K562 (cell line): Measurements from ENCODE around the gene DLG4. TPM values are rescaled to one million over a fixed set of nuclear protein-coding genes. Genes with fewer than 3 reads are reported as not detected.

Source experiments
- ATAC-seq: fragments of 200-7000 bp; cut with Tn5 transposase; 3 replicates; pipeline ENCODE4 v1.9.1; 2020; ENCODE audit warnings: moderate library complexity
- Bru-seq: library from RNA; stranded (reverse); fragments of 400-500 nt; gene quantifications from one replicate; lab custom pipeline; 2021; lab: Mats Ljungman, UMichigan
- BruChase-seq, 2 experiments: library from RNA; stranded (reverse); fragments of 400-500 nt; gene quantifications; one replicate each; lab custom pipeline; 2021; lab: Mats Ljungman, UMichigan
- BruUV-seq: library from RNA; stranded (reverse); fragments of 400-500 nt; replicated peaks from 2 replicates; lab custom pipeline; 2021; lab: Mats Ljungman, UMichigan
- CTCF ChIA-PET: fragments of 300-600 bp; formaldehyde crosslinking; extraction: SDS; loops from one replicate; lab custom pipeline; 2021; ENCODE audit warnings: low intra/inter-chr PET ratio; lab: Yijun Ruan, JAX
- POLR2A ChIA-PET: fragments of 300-600, 350-650 bp; sonication (Branson Sonifier 250); formaldehyde crosslinking; extraction: SDS; loops from one replicate; lab custom pipeline; 2021; ENCODE audit warnings: antibody characterized with exemption, inconsistent platforms; lab: Yijun Ruan, JAX
- DNase-seq, 4 experiments: peaks; one replicate each; pipeline versions ENCODE4 v3.0.0 to v3.0.0-alpha.2; 2011 to 2018; ENCODE audit warnings: low spot score in 3 of 4, mixed read lengths in 3 of 4; ENCODE audit errors: extremely low read depth in 1 of 4
- FAIRE-seq: peaks from 2 replicates; lab custom pipeline; 2011; peaks lifted over from hg19 to GRCh38; lab: Jason Lieb, UNC
- H2AFZ ChIP-seq: 2 replicates; pipeline ENCODE4 v1.6.0; 2011; ENCODE audit warnings: low read depth, low read length, control low read depth, inconsistent platforms
- H3K27ac ChIP-seq: fragments of 200-600 bp; 3 replicates; pipeline ENCODE4 v1.8.0; 2011; ENCODE audit warnings: low read depth, mild to moderate bottlenecking, control low read depth, inconsistent platforms, low read length, moderate library complexity, mixed read lengths; ENCODE audit errors: extremely low read depth
- H3K27me3 ChIP-seq, 2 experiments: fragments of 300-600 bp in 1 of 2; 2 replicates in 1 of 2; 3 replicates in 1 of 2; pipeline versions ENCODE4 v1.6.0 to v1.8.0; 2011; ENCODE audit warnings: inconsistent platforms in 2 of 2, low read length in 2 of 2, mild to moderate bottlenecking in 1 of 2, mixed read lengths in 1 of 2, moderate library complexity in 1 of 2; ENCODE audit not compliant: control insufficient read depth in 2 of 2, insufficient read depth in 2 of 2
- H3K36me3 ChIP-seq: fragments of 300-600 bp; 3 replicates; pipeline ENCODE4 v1.8.0; 2011; ENCODE audit warnings: mild to moderate bottlenecking, low read length, inconsistent platforms; ENCODE audit not compliant: control insufficient read depth, insufficient read depth
- H3K4me1 ChIP-seq, 2 experiments: fragments of 200-600 bp in 1 of 2; replicated peaks in 1 of 2; 2 replicates in 1 of 2; 3 replicates in 1 of 2; pipeline versions ENCODE4 v1.5.1 to v1.8.0; 2011; ENCODE audit warnings: inconsistent platforms in 2 of 2, low read length in 2 of 2, mild to moderate bottlenecking in 1 of 2, mixed read lengths in 1 of 2, moderate library complexity in 1 of 2; ENCODE audit not compliant: control insufficient read depth in 2 of 2, insufficient read depth in 2 of 2
- H3K4me2 ChIP-seq: 2 replicates; pipeline ENCODE4 v1.6.1; 2011; ENCODE audit warnings: low read length, control low read depth, inconsistent platforms, mixed read lengths; ENCODE audit not compliant: insufficient read depth
- H3K4me3 ChIP-seq: fragments of 200-600 bp; sonication (generic), shearing (Covaris generic); 2 replicates; pipeline ENCODE4 v1.5.1; 2016; ENCODE audit warnings: control low read depth, inconsistent platforms
- H3K79me2 ChIP-seq: fragments of 200-600 bp; 3 replicates; pipeline ENCODE4 v1.8.0; 2011; ENCODE audit warnings: low read length, inconsistent platforms; ENCODE audit not compliant: control insufficient read depth, insufficient read depth
- H3K9ac ChIP-seq, 2 experiments: 2 replicates each; pipeline versions ENCODE4 v1.6.0 to v1.6.1; 2011; ENCODE audit warnings: low read depth in 2 of 2, low read length in 2 of 2, control low read depth in 1 of 2, inconsistent platforms in 1 of 2, mild to moderate bottlenecking in 1 of 2, mixed read lengths in 1 of 2; ENCODE audit not compliant: insufficient read depth in 1 of 2
- H3K9me1 ChIP-seq: one replicate; pipeline ENCODE4 v1.6.0; 2011; ENCODE audit warnings: inconsistent platforms, mild to moderate bottlenecking, low read length, moderate library complexity; ENCODE audit not compliant: control insufficient read depth, insufficient read depth
- H3K9me3 ChIP-seq: replicated peaks from 2 replicates; pipeline ENCODE4 v1.5.1; 2011; ENCODE audit warnings: low read depth, low read length, inconsistent platforms; ENCODE audit not compliant: control insufficient read depth, insufficient read depth
- H4K20me1 ChIP-seq: replicated peaks from 2 replicates; pipeline ENCODE4 v1.6.1; 2011; ENCODE audit warnings: low read length, inconsistent platforms, mixed read lengths; ENCODE audit not compliant: control insufficient read depth, insufficient read depth
- BACH1 ChIP-seq: fragments of 200-800 bp; sonication (Bioruptor generic); IDR thresholded peaks from 2 replicates; pipeline ENCODE4 v1.6.1; 2016; ENCODE audit warnings: missing genetic modification characterization, missing compliant biosample characterization
- CBFA2T3 ChIP-seq: fragments of 450-650 bp; IDR thresholded peaks from 2 replicates; pipeline ENCODE4 v1.6.1; 2017
- EP400 ChIP-seq: fragments of 450-650 bp; IDR thresholded peaks from 2 replicates; pipeline ENCODE4 v1.6.1; 2017; ENCODE audit warnings: antibody characterized with exemption, mild to moderate bottlenecking, moderate library complexity
- FOXJ3 ChIP-seq: sonication (generic); formaldehyde crosslinking; IDR thresholded peaks from 2 replicates; pipeline ENCODE4 v1.4.0; 2020; ENCODE audit warnings: mild to moderate bottlenecking, missing genetic modification reagents
- KDM2B ChIP-seq: fragments of 250-450 bp; sonication (Bioruptor Pico); IDR thresholded peaks from 2 replicates; pipeline ENCODE4 v1.8.0; 2021; ENCODE audit warnings: mild to moderate bottlenecking, moderate library complexity
- NFATC3 ChIP-seq: fragments of 450-650 bp; IDR thresholded peaks from 2 replicates; pipeline ENCODE4 v1.6.1; 2017; ENCODE audit warnings: mild to moderate bottlenecking
- NFXL1 ChIP-seq: fragments of 450-650 bp; formaldehyde crosslinking; IDR thresholded peaks from 2 replicates; pipeline ENCODE4 v1.4.0; 2021; ENCODE audit warnings: mild to moderate bottlenecking
- SRSF9 ChIP-seq: fragments of 200-400 bp; formaldehyde crosslinking; IDR thresholded peaks from 2 replicates; pipeline ENCODE4 v1.6.1; 2017; ENCODE audit warnings: low read depth, low read length, borderline replicate concordance
- ZNF589 ChIP-seq: fragments of 200-800 bp; sonication (Bioruptor generic); IDR thresholded peaks from 2 replicates; pipeline ENCODE4 v1.6.1; 2016; ENCODE audit warnings: low read depth, missing genetic modification characterization, missing compliant biosample characterization
- WGBS: fragments of 100-300 bp; shearing (Covaris generic); methylation state at CpG from one replicate; pipeline ENCODE4 v1.1.6; 2016; ENCODE audit warnings: low coverage, mixed read lengths; ENCODE audit not compliant: insufficient coverage; ENCODE audit errors: missing lambda C conversion rate; 5-methylcytosine and 5-hydroxymethylcytosine counted together
- in situ Hi-C: fragments of 300-500 bp; cut with MboI; formaldehyde crosslinking; loops from 4 replicates; pipeline ENCODE4 v1.15.0; 2018; ENCODE audit warnings: inconsistent platforms, mixed read lengths
- intact Hi-C: fragments of 100-400 bp; cut with micrococcal nuclease; formaldehyde crosslinking; loops from 2 replicates; pipeline ENCODE4 v1.14.2; 2022
- long read RNA-seq, 3 experiments: library from polyadenylated mRNA in 2 of 3; library from RNA in 1 of 3; unstranded in 2 of 3; stranded (forward) in 1 of 3; transcript quantifications; one replicate each; pipeline ENCODE4 v2.0.0, GENCODE V29; 2019 to 2022
- polyA minus RNA-seq, 3 experiments: library from RNA; depleted of rRNA, polyadenylated mRNA; stranded (reverse); fragments of >200 nt; gene quantifications; 2 replicates each; pipeline ENCODE4 v1.2.3, GENCODE V29; 2011
- polyA plus RNA-seq, 8 experiments: library from polyadenylated mRNA; depleted of rRNA in 4 of 8; stranded (reverse) in 5 of 8; unstranded in 3 of 8; fragments of >200 nt; fragmentation: Nextera tagmentation in 2 of 8; fragmentation: Illumina TruSeq in 1 of 8; extraction: Ambion mirVana in 2 of 8; extraction: Trizol in 1 of 8; gene quantifications; 2 replicates each; pipeline versions ENCODE4 v1.2.1 to v1.2.3, GENCODE V29; 2011 to 2014; ENCODE audit warnings: inconsistent platforms in 1 of 8, missing spikeins in 1 of 8
- total RNA-seq, 7 experiments: library from RNA; depleted of rRNA in 6 of 7; stranded (reverse); fragments of >200 nt in 6 of 7; fragmentation: Illumina TruSeq in 2 of 7; extraction: Trizol in 2 of 7; gene quantifications; 2 replicates each; pipeline versions ENCODE4 v1.2.1 to v1.2.3, GENCODE V29; 2011 to 2021; ENCODE audit warnings: low replicate concordance in 1 of 7
- TF ChIP-seq, protein P1 (sequence below): fragments of 450-650 bp; formaldehyde crosslinking; conservative IDR thresholded peaks from 2 replicates; pipeline ENCODE4 v1.4.0; 2022; ENCODE audit warnings: mild to moderate bottlenecking, missing genetic modification characterization
- TF ChIP-seq, protein P2 (sequence below): IDR thresholded peaks from 2 replicates; pipeline ENCODE4 v1.6.1; 2012; ENCODE audit warnings: low read depth, low read length, improper control_type of control experiment, borderline replicate concordance
- TF ChIP-seq, protein P3 (sequence below): sonication (generic); formaldehyde crosslinking; IDR thresholded peaks from 2 replicates; pipeline ENCODE4 v1.8.0; 2022; ENCODE audit warnings: mild to moderate bottlenecking, missing genetic modification reagents

DLG4 gene
- 43.5 and 75.5 TPM in 2 replicates for total RNA-seq (2011; cell fraction: chromatin; rRNA removed; ENCODE audit: low replicate concordance)
- total RNA-seq (2011; cell fraction: nucleolus; rRNA removed), result 21.5 and 23.8 TPM in 2 replicates
- 31.9 and 46.3 TPM in 2 replicates for total RNA-seq (2011; cell fraction: nucleoplasm; rRNA removed)
- total RNA-seq (2014; rRNA removed) (4.1 and 4.9 TPM in 2 replicates), total RNA-seq (2014; rRNA removed; fragmentation: Illumina TruSeq; extraction: Trizol) (2.2 and 3.1 TPM in 2 replicates), total RNA-seq (2015; rRNA removed; fragmentation: Illumina TruSeq; extraction: Trizol) (4.0 and 4.1 TPM in 2 replicates), total RNA-seq (2021) (8.8 and 12.0 TPM in 2 replicates), polyA plus RNA-seq (2011; rRNA removed) (4.6 and 9.8 TPM in 2 replicates), polyA plus RNA-seq (2014; fragmentation: Illumina TruSeq; extraction: Trizol) (6.3 and 7.8 TPM in 2 replicates), polyA plus RNA-seq (2014; fragmentation: Nextera tagmentation; extraction: Ambion mirVana) (under 1 TPM; 0.03 to 0.07 TPM), polyA plus RNA-seq (2014; rRNA removed) (6.6 and 8.5 TPM in 2 replicates), polyA minus RNA-seq (2011; rRNA and poly(A)+ RNA removed) (4.0 and 5.2 TPM in 2 replicates), Bru-seq, nascent RNA (percentile 52 among the genes with signal in this experiment), BruChase-seq, experiment 1, labeled RNA remaining after a 2-hour chase (percentile 48 among the genes with signal in this experiment), BruChase-seq, experiment 2, labeled RNA remaining after a 6-hour chase (percentile 53 among the genes with signal in this experiment)
- 4.1 and 4.3 TPM in 2 replicates for polyA plus RNA-seq (2011; cell fraction: cytosol; rRNA removed)
- polyA plus RNA-seq (2011; cell fraction: nucleus; rRNA removed), result 29.5 and 39.7 TPM in 2 replicates
- polyA plus RNA-seq (2012), result 11.6 and 11.9 TPM in 2 replicates
- 4.9 and 5.7 TPM in 2 replicates for polyA minus RNA-seq (2011; cell fraction: cytosol; rRNA and poly(A)+ RNA removed)
- polyA minus RNA-seq (2011; cell fraction: nucleus; rRNA and poly(A)+ RNA removed), result 7.0 and 8.4 TPM in 2 replicates
- long read RNA-seq, experiment 1, partial matches to known transcripts, result 0 of 14 reads
- long read RNA-seq, experiment 1, other reads (novel, unspliced or antisense), result 14 of 14 reads
- long read RNA-seq, experiment 2, partial matches to known transcripts, result 0 of 3 reads
- long read RNA-seq, experiment 2, other reads (novel, unspliced or antisense), result 3 of 3 reads
- long read RNA-seq, experiment 3, result 0 reads

DNA sequence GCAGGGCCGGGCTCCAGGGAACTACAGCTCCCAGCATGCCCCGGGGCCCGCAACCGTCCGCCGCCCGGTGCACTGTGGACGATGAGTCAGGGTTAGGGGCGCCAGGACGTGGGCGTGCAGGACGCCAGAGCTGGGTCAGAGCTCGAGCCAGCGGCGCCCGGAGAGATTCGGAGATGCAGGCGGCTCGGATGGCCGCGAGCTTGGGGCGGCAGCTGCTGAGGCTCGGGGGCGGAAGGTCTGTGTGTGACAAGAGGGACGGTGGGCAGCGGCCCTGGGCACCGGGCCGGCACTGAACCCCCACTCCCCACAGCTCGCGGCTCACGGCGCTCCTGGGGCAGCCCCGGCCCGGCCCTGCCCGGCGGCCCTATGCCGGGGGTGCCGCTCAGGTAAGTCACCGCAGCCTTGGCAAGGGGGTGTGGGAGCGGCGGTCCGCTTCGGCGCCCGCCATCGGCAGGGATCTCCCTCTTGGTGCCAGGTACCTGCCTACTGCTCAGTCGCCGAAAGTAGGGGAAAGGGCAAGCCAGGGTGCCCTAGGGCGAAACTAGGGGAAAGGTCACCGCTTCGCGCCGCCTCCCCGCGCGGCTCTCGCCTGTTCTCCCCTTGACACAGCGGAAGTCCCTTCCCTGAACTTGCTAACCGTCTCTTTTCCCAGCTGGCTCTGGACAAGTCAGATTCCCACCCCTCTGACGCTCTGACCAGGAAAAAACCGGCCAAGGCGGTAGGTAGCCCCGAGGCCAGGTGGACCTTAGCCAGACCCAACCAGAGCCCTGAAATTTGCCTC is at the start of gene DLG4, which contains the start of gene ACADVL:
TSS of gene DLG4 (minus strand) at position 25 of the 781 bp plus-strand sequence.
TSS of gene ACADVL (plus strand) at position 127 of the 781 bp plus-strand sequence. CDS start at position 174, 47 bp downstream.
- ChIA-PET CTCF (no interaction called here), POLR2A (interaction anchor here (0.5 to 7.7 kb wide), 8 partner anchors 10 to 182 kb away, joined by 3 to 73 read pairs (median 3); partner anchors contain the start of genes DVL2, GABARAP and PHF23)
- H3K27ac ChIP-seq, result peak within 1 kb of the TSS; percentile 90
- H3K9ac ChIP-seq, result peak within 1 kb of the TSS; percentile 90 to 99
- intact Hi-C loops, result no loop called here
- in situ Hi-C loops, result no loop called here
- H3K9me3 ChIP-seq, result no peaks in the 10 kb centered on the region
- peak within 1 kb of the TSS; percentile 87 for H3K4me3 ChIP-seq
- peak within 1 kb of the TSS; percentile 94 for H2AFZ ChIP-seq
- no peaks in the 10 kb centered on the region for H3K27me3 ChIP-seq
- DNase-seq (peak; percentile 75 to 89 (median 80)), ATAC-seq (peak; percentile 88), FAIRE-seq (peak; percentile 44)
- H4K20me1 ChIP-seq, result peaks cover 6% of the 10 kb centered on the region
- H3K9me1 ChIP-seq, result peaks cover 6% of the 10 kb centered on the region
- peaks cover 42% of the 10 kb centered on the region for H3K79me2 ChIP-seq
- 2% methylated on average over 28 of the region's 63 CpGs for WGBS
- BruUV-seq, result TSS peak; percentile 57
- peaks cover 45% of the 10 kb centered on the region; the same call in 2 of the 3 replicates for H3K36me3 ChIP-seq
- peak within 1 kb of the TSS; percentile 93 for H3K4me2 ChIP-seq
- H3K4me1 ChIP-seq, result peaks cover 40 to 55% of the 10 kb centered on the region in 2 experiments
- TF ChIP-seq, protein P1, sequence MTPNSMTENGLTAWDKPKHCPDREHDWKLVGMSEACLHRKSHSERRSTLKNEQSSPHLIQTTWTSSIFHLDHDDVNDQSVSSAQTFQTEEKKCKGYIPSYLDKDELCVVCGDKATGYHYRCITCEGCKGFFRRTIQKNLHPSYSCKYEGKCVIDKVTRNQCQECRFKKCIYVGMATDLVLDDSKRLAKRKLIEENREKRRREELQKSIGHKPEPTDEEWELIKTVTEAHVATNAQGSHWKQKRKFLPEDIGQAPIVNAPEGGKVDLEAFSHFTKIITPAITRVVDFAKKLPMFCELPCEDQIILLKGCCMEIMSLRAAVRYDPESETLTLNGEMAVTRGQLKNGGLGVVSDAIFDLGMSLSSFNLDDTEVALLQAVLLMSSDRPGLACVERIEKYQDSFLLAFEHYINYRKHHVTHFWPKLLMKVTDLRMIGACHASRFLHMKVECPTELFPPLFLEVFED (CRISPR knock-in tag), result no peak
- TF ChIP-seq, protein P2, sequence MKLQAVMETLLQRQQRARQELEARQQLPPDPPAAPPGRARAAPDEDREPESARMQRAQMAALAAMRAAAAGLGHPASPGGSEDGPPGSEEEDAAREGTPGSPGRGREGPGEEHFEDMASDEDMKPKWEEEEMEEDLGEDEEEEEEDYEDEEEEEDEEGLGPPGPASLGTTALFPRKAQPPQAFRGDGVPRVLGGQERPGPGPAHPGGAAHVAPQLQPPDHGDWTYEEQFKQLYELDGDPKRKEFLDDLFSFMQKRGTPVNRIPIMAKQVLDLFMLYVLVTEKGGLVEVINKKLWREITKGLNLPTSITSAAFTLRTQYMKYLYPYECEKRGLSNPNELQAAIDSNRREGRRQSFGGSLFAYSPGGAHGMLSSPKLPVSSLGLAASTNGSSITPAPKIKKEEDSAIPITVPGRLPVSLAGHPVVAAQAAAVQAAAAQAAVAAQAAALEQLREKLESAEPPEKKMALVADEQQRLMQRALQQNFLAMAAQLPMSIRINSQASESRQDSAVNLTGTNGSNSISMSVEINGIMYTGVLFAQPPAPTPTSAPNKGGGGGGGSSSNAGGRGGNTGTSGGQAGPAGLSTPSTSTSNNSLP, result no peak
- TF ChIP-seq EP400 (no peak), SRSF9 (no peak), NFXL1 (CRISPR knock-in tag) (peak; percentile 63; the same call in 1 of the 2 replicates), FOXJ3 (CRISPR knock-in tag) (no peak), KDM2B (CRISPR knock-in tag) (no peak), CBFA2T3 (no peak), NFATC3 (no peak), BACH1 (no peak), ZNF589 (CRISPR knock-in tag) (no peak)
- TF ChIP-seq, protein P3, sequence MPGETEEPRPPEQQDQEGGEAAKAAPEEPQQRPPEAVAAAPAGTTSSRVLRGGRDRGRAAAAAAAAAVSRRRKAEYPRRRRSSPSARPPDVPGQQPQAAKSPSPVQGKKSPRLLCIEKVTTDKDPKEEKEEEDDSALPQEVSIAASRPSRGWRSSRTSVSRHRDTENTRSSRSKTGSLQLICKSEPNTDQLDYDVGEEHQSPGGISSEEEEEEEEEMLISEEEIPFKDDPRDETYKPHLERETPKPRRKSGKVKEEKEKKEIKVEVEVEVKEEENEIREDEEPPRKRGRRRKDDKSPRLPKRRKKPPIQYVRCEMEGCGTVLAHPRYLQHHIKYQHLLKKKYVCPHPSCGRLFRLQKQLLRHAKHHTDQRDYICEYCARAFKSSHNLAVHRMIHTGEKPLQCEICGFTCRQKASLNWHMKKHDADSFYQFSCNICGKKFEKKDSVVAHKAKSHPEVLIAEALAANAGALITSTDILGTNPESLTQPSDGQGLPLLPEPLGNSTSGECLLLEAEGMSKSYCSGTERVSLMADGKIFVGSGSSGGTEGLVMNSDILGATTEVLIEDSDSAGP (CRISPR knock-in tag), result no peak
